Measurements from ENCODE around the gene AGPAT1. TPM values are rescaled to one million over a fixed set of nuclear protein-coding genes. Genes with fewer than 3 reads are reported as not detected.

AGPAT1 gene
- total and polyA plus RNA-seq, 2 of the 13 experiments (the other 11 are each of a cell fraction or from before 2014, with no cell fraction given) = 51.3 to 139 TPM

DNA sequence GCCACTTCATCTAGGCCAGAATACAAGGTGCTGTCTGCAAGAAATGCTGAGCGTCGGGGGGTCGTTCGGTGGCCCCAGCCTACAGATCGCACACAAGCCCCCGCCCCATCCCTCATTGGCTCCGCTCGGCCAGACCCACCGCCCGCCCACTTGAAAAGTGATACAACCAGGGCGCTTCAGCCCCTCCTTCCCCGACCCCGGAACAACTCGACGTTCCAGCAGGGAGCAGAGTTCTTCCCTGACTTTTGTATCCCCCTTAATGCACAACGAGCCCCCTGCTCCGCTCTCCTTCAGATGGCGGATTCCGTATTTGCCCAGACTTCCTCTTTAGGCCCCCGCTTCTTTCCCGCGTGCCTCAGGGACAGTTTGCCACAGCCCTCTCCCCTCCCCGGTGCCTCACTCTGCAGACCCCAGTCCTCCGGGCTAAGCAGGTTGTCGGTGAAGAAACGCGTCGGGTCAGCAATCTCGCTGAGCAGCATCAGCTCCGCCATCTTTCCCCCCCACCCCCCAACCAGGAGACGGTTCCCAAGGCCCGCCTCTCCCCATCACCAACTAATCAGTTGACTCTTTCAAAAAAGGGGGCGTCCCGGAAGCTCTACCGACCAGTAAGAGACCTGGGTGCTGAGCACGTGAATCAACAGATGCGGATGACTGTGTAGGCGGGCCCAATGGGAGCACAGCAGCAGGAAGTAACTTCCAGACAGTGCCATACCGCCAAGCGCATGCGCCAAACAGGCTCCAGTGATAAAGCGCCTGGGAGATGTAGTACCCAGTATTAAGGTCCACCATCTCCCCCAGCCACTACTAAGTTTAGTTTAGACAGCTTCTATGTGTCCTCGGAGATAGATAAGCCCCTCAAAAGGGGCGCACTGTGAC is 47.9 kb downstream of the AGPAT1 start, which contains the start of gene ATF6B (continued):
- TF ChIP-seq, protein P1, sequence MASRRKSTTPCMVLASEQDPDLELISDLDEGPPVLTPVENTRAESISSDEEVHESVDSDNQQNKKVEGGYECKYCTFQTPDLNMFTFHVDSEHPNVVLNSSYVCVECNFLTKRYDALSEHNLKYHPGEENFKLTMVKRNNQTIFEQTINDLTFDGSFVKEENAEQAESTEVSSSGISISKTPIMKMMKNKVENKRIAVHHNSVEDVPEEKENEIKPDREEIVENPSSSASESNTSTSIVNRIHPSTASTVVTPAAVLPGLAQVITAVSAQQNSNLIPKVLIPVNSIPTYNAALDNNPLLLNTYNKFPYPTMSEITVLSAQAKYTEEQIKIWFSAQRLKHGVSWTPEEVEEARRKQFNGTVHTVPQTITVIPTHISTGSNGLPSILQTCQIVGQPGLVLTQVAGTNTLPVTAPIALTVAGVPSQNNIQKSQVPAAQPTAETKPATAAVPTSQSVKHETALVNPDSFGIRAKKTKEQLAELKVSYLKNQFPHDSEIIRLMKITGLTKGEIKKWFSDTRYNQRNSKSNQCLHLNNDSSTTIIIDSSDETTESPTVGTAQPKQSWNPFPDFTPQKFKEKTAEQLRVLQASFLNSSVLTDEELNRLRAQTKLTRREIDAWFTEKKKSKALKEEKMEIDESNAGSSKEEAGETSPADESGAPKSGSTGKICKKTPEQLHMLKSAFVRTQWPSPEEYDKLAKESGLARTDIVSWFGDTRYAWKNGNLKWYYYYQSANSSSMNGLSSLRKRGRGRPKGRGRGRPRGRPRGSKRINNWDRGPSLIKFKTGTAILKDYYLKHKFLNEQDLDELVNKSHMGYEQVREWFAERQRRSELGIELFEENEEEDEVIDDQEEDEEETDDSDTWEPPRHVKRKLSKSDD (CRISPR knock-in tag; IDR thresholded peaks at IDR 0.05; ENCODE audit: low read depth) = no peak
- TF ChIP-seq DR1 (CRISPR knock-in tag; IDR thresholded peaks at IDR 0.05) (no peak), GABPB1 (CRISPR knock-in tag; IDR thresholded peaks at IDR 0.05) (peak; percentile 73), ATF7 (IDR thresholded peaks at IDR 0.05) (no peak), ATF7 (CRISPR knock-in tag; IDR thresholded peaks at IDR 0.05) (peak; percentile 64; the same call in 1 of the 2 replicates), SIX1 (CRISPR knock-in tag; IDR thresholded peaks at IDR 0.05; ENCODE audit: borderline replicate concordance) (no peak), RXRA (CRISPR knock-in tag; IDR thresholded peaks at IDR 0.05) (no peak), ZNF724P (CRISPR knock-in tag; IDR thresholded peaks at IDR 0.05; ENCODE audit: borderline replicate concordance) (peak; percentile 45; the same call in 1 of the 2 replicates), SATB2 (CRISPR knock-in tag; IDR thresholded peaks at IDR 0.05) (no peak), NR2F6 (IDR thresholded peaks at IDR 0.05) (no peak), NR2F6 (CRISPR knock-in tag; IDR thresholded peaks at IDR 0.05) (no peak), SAFB2 (CRISPR knock-in tag; IDR thresholded peaks at IDR 0.05; ENCODE audit: borderline replicate concordance, low read depth) (peak; percentile 65; the same call in 1 of the 2 replicates), SMARCE1 (IDR thresholded peaks at IDR 0.05; ENCODE audit: borderline replicate concordance) (no peak), HES4 (CRISPR knock-in tag; IDR thresholded peaks at IDR 0.05; ENCODE audit: borderline replicate concordance) (no peak), ARNT2 (CRISPR knock-in tag; IDR thresholded peaks at IDR 0.05; ENCODE audit: low read depth) (no peak; the same call in 1 of the 2 replicates)
- TF ChIP-seq, protein P2, sequence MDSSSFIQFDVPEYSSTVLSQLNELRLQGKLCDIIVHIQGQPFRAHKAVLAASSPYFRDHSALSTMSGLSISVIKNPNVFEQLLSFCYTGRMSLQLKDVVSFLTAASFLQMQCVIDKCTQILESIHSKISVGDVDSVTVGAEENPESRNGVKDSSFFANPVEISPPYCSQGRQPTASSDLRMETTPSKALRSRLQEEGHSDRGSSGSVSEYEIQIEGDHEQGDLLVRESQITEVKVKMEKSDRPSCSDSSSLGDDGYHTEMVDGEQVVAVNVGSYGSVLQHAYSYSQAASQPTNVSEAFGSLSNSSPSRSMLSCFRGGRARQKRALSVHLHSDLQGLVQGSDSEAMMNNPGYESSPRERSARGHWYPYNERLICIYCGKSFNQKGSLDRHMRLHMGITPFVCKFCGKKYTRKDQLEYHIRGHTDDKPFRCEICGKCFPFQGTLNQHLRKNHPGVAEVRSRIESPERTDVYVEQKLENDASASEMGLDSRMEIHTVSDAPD (CRISPR knock-in tag; IDR thresholded peaks at IDR 0.05) = no peak
- TF ChIP-seq, protein P3, sequence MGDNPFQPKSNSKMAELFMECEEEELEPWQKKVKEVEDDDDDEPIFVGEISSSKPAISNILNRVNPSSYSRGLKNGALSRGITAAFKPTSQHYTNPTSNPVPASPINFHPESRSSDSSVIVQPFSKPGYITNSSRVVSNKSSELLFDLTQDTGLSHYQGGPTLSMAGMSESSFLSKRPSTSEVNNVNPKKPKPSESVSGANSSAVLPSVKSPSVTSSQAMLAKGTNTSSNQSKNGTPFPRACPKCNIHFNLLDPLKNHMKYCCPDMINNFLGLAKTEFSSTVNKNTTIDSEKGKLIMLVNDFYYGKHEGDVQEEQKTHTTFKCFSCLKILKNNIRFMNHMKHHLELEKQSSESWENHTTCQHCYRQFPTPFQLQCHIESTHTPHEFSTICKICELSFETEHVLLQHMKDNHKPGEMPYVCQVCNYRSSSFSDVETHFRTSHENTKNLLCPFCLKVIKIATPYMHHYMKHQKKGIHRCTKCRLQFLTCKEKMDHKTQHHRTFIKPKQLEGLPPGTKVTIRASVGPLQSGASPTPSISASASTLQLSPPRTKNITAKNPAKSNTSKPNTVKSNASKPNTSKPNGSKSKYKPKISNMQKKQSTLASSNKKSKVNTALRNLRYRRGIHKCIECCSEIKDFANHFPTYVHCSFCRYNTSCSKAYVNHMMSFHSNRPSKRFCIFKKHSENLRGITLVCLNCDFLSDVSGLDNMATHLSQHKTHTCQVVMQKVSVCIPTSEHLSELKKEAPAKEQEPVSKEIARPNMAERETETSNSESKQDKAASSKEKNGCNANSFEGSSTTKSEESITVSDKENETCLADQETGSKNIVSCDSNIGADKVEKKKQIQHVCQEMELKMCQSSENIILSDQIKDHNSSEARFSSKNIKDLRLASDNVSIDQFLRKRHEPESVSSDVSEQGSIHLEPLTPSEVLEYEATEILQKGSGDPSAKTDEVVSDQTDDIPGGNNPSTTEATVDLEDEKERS (CRISPR knock-in tag; IDR thresholded peaks at IDR 0.05) = peak; percentile 86; the same call in 1 of the 2 replicates
- TF ChIP-seq, protein P4, sequence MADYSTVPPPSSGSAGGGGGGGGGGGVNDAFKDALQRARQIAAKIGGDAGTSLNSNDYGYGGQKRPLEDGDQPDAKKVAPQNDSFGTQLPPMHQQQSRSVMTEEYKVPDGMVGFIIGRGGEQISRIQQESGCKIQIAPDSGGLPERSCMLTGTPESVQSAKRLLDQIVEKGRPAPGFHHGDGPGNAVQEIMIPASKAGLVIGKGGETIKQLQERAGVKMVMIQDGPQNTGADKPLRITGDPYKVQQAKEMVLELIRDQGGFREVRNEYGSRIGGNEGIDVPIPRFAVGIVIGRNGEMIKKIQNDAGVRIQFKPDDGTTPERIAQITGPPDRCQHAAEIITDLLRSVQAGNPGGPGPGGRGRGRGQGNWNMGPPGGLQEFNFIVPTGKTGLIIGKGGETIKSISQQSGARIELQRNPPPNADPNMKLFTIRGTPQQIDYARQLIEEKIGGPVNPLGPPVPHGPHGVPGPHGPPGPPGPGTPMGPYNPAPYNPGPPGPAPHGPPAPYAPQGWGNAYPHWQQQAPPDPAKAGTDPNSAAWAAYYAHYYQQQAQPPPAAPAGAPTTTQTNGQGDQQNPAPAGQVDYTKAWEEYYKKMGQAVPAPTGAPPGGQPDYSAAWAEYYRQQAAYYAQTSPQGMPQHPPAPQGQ (CRISPR knock-in tag; IDR thresholded peaks at IDR 0.05; ENCODE audit: borderline replicate concordance) = no peak
- TF ChIP-seq, protein P5, sequence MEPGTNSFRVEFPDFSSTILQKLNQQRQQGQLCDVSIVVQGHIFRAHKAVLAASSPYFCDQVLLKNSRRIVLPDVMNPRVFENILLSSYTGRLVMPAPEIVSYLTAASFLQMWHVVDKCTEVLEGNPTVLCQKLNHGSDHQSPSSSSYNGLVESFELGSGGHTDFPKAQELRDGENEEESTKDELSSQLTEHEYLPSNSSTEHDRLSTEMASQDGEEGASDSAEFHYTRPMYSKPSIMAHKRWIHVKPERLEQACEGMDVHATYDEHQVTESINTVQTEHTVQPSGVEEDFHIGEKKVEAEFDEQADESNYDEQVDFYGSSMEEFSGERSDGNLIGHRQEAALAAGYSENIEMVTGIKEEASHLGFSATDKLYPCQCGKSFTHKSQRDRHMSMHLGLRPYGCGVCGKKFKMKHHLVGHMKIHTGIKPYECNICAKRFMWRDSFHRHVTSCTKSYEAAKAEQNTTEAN (CRISPR knock-in tag; conservative IDR thresholded peaks at IDR 0.05) = no peak
